Measurements from ENCODE around the gene GAD2.

Gene GAD2

GRCh38 chr10:26225322-26225721, 8.7 kb downstream of the GAD2 start:
- no peak for DNase-seq

- no peak for DNase-seq
These were observed 11.2 kb downstream of the GAD2 start for GRCh38 chr10:26227786-26228185.

- no peak for DNase-seq
These were observed 15.6 kb downstream of the GAD2 start for GRCh38 chr10:26232174-26232573.

DNA sequence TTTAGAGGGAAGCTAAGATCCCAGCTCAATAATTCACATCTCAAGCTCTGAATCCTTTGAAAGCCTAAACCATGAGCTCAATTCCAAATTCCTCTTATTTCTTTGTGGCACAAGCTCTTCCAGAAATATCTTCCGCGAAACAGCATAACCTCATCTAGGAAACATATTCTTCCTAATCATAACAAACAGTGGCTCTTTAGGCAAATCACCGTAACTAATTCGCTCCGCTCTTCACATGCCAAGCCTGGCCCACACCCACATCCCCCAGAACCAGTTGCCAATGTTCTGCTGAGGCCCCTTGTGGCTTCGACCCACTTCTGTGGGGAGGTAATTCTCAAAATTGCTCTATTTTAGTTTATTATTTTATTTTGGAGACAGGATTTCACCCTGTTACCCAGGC, 19.2 kb downstream of the GAD2 start:
- DNase-seq = no peak

DNA sequence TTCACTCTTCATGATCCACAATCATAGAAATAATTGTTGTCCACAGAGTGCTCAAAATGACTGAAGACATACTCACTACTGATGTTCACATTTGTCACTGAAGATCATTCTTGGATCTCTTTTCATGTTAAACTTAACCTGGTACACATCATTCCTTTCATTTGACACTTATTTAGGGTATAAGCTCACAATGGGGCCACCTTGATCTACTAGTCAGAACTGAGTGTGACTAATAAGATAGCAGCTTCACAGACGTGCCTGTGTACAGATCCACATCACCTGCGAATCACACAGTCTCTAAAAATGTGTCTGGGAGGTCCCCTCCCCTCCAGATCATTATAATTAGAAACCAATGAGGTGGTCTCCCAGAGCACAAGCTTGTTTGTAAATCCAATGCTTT, 21.8 kb downstream of the GAD2 start:
- no peak for DNase-seq

- no peak for DNase-seq
These were observed 26.3 kb downstream of the GAD2 start for GRCh38 chr10:26242706-26243350.

GRCh38 chr10:26243351-26243720, 26.8 kb downstream of the GAD2 start:
- no peak for DNase-seq

DNA sequence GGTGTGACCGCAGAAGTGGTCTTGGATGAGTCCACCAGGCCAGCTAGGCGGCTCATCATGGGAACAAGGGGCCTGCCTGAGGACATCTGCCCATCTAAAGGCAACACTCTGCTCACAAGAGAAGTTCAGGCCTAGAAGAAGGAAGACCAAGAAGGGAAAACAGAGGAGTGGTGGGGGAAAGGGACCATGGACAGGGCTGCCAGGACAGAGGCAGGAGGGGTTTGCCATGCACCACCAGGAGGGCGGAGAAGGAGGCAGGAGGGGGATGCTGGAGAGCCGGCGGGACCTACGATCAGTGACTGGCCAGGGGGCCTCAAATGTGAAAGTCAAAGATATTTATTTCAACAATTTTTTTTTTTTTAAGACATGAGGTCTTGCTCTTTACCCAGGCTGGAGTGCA, 33.1 kb downstream of the GAD2 start:
- DNase-seq = no peak

- DNase-seq = no peak
These were observed 35.4 kb downstream of the GAD2 start for GRCh38 chr10:26251925-26252324.

DNA sequence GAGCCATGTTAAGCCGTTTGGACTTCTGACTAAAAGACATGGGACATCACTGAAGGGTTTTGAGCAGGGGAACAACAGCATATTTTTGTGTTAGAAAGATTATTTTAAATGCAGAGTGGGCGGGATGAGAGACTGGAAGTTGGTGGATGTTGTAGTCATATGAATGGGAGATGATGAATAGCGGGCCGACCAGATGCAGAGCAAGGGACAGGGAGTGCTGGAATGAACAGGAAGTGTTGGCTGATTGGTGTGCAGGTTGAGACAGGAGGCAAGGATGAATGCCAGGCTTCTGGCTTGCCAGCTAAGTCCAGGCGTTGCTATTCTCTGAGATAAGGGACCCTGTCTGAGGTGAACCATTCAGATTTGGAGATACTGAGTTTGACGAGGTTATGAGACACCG, 38.0 kb downstream of the GAD2 start:
- no peak for DNase-seq

DNA sequence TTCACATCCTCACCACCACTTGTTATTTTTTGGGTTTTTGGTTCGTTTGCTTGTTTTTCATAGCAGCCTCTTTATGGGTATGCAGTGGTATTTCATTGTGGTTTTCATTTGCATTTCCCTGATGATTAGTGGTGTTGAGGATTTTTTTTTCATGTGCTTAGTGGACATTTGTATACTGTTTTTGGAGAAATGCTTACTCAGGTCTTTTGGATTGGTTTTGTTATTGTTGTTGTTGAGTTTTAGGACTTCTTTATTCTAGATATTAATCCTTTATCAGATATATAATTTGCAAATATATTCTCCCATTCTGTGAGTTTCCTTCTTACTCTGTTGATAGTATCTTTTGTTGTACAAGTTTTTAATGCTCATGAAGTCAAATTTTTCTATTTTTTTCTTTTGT, 42.8 kb downstream of the GAD2 start:
- no peak for DNase-seq

DNA sequence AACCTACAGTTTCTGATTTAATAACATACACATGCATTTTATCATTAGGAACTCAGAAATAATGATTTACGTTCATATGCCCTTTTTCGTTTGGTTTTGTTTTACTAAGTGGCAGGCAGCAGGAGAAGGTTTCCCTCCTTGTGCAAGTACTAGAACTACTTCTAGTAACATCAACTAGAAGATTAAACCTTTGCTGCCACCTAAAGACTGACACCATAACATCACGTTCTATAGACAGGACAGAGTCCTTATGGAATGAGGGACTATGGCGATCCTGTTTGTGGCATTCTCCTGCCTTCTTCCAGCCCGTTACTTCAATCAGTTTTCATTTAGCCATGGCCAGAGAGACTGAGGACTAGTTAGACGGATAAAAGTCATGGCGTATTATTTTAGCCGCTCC, 53.2 kb downstream of the GAD2 start:
- no peak for DNase-seq

DNA sequence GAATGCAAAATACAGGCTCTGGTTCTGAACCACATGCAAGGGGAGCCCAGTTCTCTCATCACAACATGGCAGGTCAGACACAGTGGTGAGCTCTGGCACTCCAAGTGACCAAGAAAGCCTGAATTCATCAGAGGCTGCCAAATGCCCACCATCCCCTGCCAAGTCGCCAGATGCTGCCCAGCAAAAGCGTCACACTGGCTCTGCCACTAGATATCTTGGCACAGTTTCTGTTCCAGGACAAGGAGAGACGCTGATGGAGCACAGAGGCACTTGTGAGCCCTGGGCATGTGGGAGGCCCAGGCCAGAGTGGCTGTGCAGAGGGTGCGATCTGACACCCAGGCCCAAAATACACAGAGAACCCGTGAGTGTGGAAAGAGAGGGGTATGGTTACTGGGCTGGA, 57.8 kb downstream of the GAD2 start:
- no peak for DNase-seq

GRCh38 chr10:26278295-26278694, 61.7 kb downstream of the GAD2 start:
- no peak for DNase-seq

DNA sequence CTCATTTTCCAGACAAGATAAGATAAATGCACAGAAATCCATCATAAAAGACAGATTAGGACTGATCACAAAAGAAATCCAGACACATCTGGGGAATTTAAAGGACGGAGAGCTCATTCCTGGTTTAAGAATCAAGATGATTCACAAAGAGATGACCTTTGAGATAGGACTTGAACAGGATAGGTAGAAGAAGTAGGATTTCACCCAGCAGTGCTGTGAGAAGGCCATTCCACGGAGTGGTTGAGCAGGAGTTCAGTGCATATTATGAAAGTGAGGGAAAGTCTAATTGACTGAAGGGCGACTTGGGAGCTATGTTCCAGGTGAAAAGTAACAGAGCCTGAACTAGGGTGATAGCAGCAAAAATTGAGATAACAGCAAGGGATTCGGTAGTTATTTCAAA, 73.7 kb downstream of the GAD2 start:
- DNase-seq = no peak

- no peak for DNase-seq
These were observed 75.3 kb downstream of the GAD2 start for GRCh38 chr10:26291721-26292480.

GRCh38 chr10:26296360-26296759, 79.8 kb downstream of the GAD2 start:
- DNase-seq = no peak

- no peak for DNase-seq
These were observed 83.4 kb downstream of the GAD2 start for GRCh38 chr10:26300001-26300400.

GRCh38 chr10:26303366-26303765, 86.8 kb downstream of the GAD2 start:
- no peak for DNase-seq

DNA sequence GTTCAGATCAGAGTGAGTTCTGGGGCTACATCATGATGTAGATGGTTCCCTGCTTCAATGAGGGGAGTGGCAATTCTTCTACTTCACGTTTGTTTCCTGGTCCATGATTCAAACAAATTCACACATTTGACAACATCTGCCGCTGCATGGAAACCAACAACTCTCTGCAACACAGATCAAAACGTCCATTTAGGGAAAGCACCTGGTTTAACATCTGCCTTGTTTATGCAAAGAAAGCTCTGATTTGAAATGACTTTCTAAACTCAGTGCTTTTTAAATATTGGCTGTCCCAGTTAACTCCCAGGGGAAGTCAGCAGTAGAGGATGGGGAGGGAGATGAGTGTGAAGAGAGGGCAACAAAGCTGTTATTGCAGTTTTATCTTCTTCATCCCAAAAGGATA, 93.8 kb downstream of the GAD2 start:
- no peak for DNase-seq

DNA sequence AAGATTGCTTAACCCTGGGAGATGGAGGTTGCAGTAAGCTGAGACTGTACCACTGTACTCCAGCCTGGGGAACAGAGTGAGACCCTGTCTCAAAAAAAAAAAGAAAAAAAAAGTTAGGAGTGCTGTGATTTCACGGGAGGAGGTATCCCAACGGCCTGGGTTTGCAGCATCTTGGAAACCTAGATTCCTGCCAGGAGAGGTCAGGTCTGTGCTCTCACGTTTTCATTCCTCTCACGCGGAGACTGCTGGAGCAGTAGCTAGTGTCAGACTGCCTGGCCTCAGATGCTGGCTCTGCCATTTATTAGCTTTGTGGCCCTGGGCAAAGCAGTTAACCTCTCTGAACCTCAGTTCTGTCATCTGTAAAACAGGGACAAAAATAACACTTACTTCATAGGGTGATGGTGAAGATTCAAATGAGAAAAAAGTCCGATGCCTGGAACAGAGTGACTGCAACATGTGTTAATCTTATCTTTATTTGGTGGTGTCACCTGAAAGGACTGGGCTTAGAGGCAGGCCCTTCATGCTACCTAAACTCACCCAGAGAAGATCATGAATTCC, 94.9 kb downstream of the GAD2 start:
- DNase-seq = no peak

- DNase-seq = no peak
These were observed 97.9 kb downstream of the GAD2 start for GRCh38 chr10:26314265-26315013.

DNA sequence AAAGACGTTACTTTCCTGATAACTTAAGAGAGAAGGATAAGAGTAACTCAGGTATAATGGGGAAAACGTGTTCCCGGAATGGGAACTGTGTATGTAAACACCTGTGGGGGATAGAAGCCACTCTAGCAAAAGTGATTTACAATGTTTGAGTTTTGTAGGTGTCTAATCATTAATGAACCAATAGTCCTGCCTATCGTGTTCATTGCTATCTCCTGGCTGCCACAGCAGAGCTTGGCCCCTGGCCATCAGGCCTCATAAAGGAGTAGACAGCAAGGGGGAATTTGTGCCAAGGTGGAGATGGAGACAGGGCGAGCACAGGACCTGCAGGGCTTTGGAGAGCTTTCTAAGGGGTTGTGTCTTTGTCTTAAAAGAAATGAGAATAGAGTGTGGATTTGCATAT, 102.1 kb downstream of the GAD2 start:
- DNase-seq = no peak

GRCh38 chr10:26323219-26323618, 106.6 kb downstream of the GAD2 start:
- DNase-seq = no peak
